NCI-H2196 treated with DMSO at 0.1 percent for 48 hours (cell line): ENCODE measurements around the gene SERTAD1.

Experiments used
- DNase-seq: peaks from one replicate; lab custom pipeline; 2025; ENCODE audit not compliant: unreplicated experiment; lab: John Stamatoyannopoulos, UW

SERTAD1 gene

GRCh38 chr19:40380199-40381037, 45.4 kb downstream of the SERTAD1 start:
- no peak for DNase-seq

GRCh38 chr19:40379446-40380198, 46.2 kb downstream of the SERTAD1 start:
- DNase-seq, result no peak

- DNase-seq, result no peak
These were observed 47.3 kb downstream of the SERTAD1 start for GRCh38 chr19:40378509-40378908.

DNA sequence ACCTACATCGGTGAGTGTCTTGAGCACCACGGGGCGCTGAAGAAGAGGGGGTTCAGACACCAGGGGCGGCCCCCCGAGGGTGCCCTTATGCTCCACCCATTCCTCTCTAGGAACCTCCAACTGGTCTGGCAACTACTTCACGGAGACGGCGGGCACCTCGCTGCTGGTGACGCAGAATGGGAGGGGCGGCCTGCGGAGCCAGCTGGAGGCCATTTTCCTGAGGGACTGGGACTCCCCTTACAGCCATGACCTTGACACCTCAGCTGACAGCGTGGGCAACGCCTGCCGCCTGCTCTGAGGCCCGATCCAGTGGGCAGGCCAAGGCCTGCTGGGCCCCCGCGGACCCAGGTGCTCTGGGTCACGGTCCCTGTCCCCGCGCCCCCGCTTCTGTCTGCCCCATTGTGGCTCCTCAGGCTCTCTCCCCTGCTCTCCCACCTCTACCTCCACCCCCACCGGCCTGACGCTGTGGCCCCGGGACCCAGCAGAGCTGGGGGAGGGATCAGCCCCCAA, 47.9 kb downstream of the SERTAD1 start:
- DNase-seq, result no peak

DNA sequence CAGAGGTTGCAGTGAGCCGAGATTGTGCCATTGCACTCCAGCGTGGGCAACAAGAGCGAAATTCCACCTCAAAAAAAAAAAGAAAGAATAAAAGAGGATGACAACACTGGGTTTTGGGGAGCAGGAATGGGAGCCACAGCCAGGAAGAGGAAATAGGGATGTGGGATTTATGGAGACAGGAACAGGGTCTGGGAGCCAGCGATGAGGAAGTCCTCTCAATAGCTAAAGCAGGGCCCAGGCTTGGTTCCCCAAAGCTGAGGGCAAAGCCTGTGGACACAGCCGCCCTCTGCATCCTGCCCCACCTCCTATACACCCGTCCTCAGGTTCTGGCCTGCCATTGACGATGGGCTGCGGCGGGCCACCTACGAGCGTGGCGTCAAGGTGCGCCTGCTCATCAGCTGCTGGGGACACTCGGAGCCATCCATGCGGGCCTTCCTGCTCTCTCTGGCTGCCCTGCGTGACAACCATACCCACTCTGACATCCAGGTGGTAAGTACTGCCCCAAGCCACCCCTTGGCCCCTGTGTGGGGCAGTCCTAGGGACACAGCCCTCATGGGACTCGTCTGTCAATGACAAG, 49.4 kb downstream of the SERTAD1 start:
- no peak for DNase-seq

DNA sequence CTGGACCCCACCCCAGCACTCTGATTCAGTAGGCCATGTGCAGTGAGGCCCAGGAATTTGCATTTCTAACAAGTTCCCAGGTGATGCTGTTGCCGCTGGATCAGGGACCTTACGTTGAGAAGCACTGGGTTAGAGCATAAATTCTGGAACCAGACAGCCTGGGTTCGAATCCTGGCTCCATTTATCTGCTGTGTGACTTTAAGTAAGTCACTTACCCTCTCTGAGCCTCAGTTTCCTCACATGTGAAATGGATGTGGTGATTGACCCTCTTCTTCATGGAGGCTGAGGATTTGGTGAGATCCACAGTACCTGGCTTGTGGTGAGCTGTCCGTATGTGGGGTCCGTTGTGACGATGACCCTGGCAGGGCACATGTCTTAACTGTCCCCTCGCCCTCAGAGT, 51.7 kb downstream of the SERTAD1 start:
- no peak for DNase-seq

DNA sequence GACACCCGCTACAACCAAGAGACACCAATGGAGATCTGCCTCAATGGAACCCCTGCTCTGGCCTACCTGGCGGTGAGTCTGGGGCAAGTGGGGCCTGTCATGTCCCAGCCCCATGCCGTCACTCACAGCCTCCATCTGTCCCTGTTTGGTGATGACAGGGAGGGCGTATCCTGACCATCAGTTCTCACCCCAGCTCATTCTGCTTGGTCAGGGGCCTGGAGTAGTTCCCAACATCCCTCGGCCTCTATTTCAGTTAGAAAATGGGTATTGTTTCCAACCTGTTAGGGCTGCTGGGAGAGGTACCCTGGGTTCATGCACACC, 54.0 kb downstream of the SERTAD1 start:
- DNase-seq, result no peak
